HepG2 (cell line): ENCODE results near the gene APOA1. TPM values are rescaled to one million over a fixed set of nuclear protein-coding genes. Genes with fewer than 3 reads are reported as not detected.

Experiments used
- AKAP8 ChIP-seq: sonication (generic); formaldehyde crosslinking; IDR thresholded peaks from 2 replicates; pipeline ENCODE4 v1.5.1; 2020; ENCODE audit warnings: mild to moderate bottlenecking, missing genetic modification reagents
- ARNTL ChIP-seq: sonication (generic); formaldehyde crosslinking; IDR thresholded peaks from 2 replicates; pipeline ENCODE4 v1.4.0; 2020; ENCODE audit warnings: mild to moderate bottlenecking, missing genetic modification reagents
- ATRX ChIP-seq: sonication (generic); formaldehyde crosslinking; IDR thresholded peaks from 2 replicates; pipeline ENCODE4 v1.4.0; 2020; ENCODE audit warnings: missing genetic modification reagents, borderline replicate concordance
- FLYWCH1 ChIP-seq: sonication (generic); formaldehyde crosslinking; IDR thresholded peaks from 2 replicates; pipeline ENCODE4 v1.8.1; 2023; ENCODE audit warnings: mild to moderate bottlenecking, missing genetic modification reagents
- FOSL1 ChIP-seq: sonication (generic); formaldehyde crosslinking; IDR thresholded peaks from 2 replicates; pipeline ENCODE4 v1.9.0; 2021; ENCODE audit warnings: missing genetic modification reagents, borderline replicate concordance
- HHEX ChIP-seq: IDR thresholded peaks from 2 replicates; pipeline ENCODE4 v1.6.1; 2016; ENCODE audit warnings: control low read depth
- KDM1A ChIP-seq: IDR thresholded peaks from 2 replicates; pipeline ENCODE4 v1.6.1; 2016; ENCODE audit warnings: missing compliant biosample characterization
- MIER3 ChIP-seq: IDR thresholded peaks from 2 replicates; pipeline ENCODE4 v1.6.1; 2016; ENCODE audit warnings: missing compliant biosample characterization, borderline replicate concordance
- MTF2 ChIP-seq: sonication (generic); formaldehyde crosslinking; IDR thresholded peaks from 2 replicates; pipeline ENCODE4 v1.5.0; 2020; ENCODE audit warnings: missing genetic modification reagents, borderline replicate concordance
- POLR2AphosphoS2 ChIP-seq: IDR thresholded peaks from 2 replicates; pipeline ENCODE4 v1.6.1; 2011; ENCODE audit warnings: low read depth, low read length, improper control_type of control experiment
- STAT5B ChIP-seq: sonication (generic); formaldehyde crosslinking; IDR thresholded peaks from 2 replicates; pipeline ENCODE4 v1.4.0; 2020; ENCODE audit warnings: missing genetic modification reagents
- ZFP1 ChIP-seq: IDR thresholded peaks from 2 replicates; pipeline ENCODE4 v1.6.1; 2016
- ZNF180 ChIP-seq: sonication (generic); formaldehyde crosslinking; IDR thresholded peaks from 2 replicates; pipeline ENCODE4 v1.4.0; 2020; ENCODE audit warnings: low read depth, missing genetic modification reagents, borderline replicate concordance
- ZNF225 ChIP-seq: sonication (generic); formaldehyde crosslinking; IDR thresholded peaks from 2 replicates; pipeline ENCODE4 v1.4.0; 2020; ENCODE audit warnings: mild to moderate bottlenecking, missing genetic modification reagents
- ZNF232 ChIP-seq: sonication (generic); formaldehyde crosslinking; IDR thresholded peaks from 2 replicates; pipeline ENCODE4 v1.4.0; 2020; ENCODE audit warnings: missing genetic modification reagents, borderline replicate concordance
- ZNF253 ChIP-seq: sonication (generic); formaldehyde crosslinking; IDR thresholded peaks from 2 replicates; pipeline ENCODE4 v1.8.0; 2022; ENCODE audit warnings: mild to moderate bottlenecking, missing genetic modification reagents, borderline replicate concordance
- ZNF33B ChIP-seq: sonication (generic); formaldehyde crosslinking; IDR thresholded peaks from 2 replicates; pipeline ENCODE4 v1.5.1; 2020; ENCODE audit warnings: mild to moderate bottlenecking, missing genetic modification reagents
- ZNF446 ChIP-seq: sonication (generic); formaldehyde crosslinking; IDR thresholded peaks from 2 replicates; pipeline ENCODE4 v1.5.0; 2020; ENCODE audit warnings: mild to moderate bottlenecking, missing genetic modification reagents
- ZNF451 ChIP-seq: sonication (generic); formaldehyde crosslinking; IDR thresholded peaks from 2 replicates; pipeline ENCODE4 v1.5.0; 2020; ENCODE audit warnings: mild to moderate bottlenecking, missing genetic modification reagents
- ZNF615 ChIP-seq: sonication (generic); formaldehyde crosslinking; IDR thresholded peaks from 2 replicates; pipeline ENCODE4 v1.5.0; 2020; ENCODE audit warnings: mild to moderate bottlenecking, missing genetic modification reagents, borderline replicate concordance
- ZNF720 ChIP-seq: sonication (generic); formaldehyde crosslinking; IDR thresholded peaks from 2 replicates; pipeline ENCODE4 v1.4.0; 2020; ENCODE audit warnings: missing genetic modification reagents
- ZNF839 ChIP-seq: sonication (generic); formaldehyde crosslinking; IDR thresholded peaks from 2 replicates; pipeline ENCODE4 v1.4.0; 2020; ENCODE audit warnings: missing genetic modification reagents, mild to moderate bottlenecking, borderline replicate concordance
- ZSCAN29 ChIP-seq: sonication (generic); formaldehyde crosslinking; conservative IDR thresholded peaks from 2 replicates; pipeline ENCODE4 v1.4.0; 2020; ENCODE audit warnings: mild to moderate bottlenecking, missing genetic modification reagents
- polyA plus RNA-seq, 8 experiments: library from polyadenylated mRNA; depleted of rRNA in 3 of 8; stranded (reverse) in 7 of 8; unstranded in 1 of 8; fragments of >200 nt; fragmentation: Illumina TruSeq in 4 of 8; extraction: Trizol in 4 of 8; gene quantifications; 2 replicates each; pipeline versions ENCODE4 v1.2.1 to v1.2.3, GENCODE V29; 2011 to 2016; ENCODE audit warnings: low read depth in 4 of 8, missing spikeins in 1 of 8, mixed read lengths in 1 of 8; ENCODE audit not compliant: insufficient read depth in 1 of 8
- total RNA-seq, 5 experiments: library from RNA; depleted of rRNA; stranded (reverse); fragments of >200 nt; fragmentation: Illumina TruSeq; extraction: Trizol; gene quantifications; 2 replicates each; pipeline ENCODE4 v1.2.3, GENCODE V29; 2016; ENCODE audit warnings: low read depth in 1 of 5
- TF ChIP-seq, protein P1 (sequence below): sonication (generic); formaldehyde crosslinking; IDR thresholded peaks from 2 replicates; pipeline ENCODE4 v1.5.0; 2020; ENCODE audit warnings: missing genetic modification reagents, mild to moderate bottlenecking, borderline replicate concordance
- TF ChIP-seq, protein P2 (sequence below): sonication (generic); formaldehyde crosslinking; IDR thresholded peaks from 2 replicates; pipeline ENCODE4 v1.4.0; 2020; ENCODE audit warnings: missing genetic modification reagents, borderline replicate concordance
- TF ChIP-seq, protein P3 (sequence below): sonication (generic); formaldehyde crosslinking; IDR thresholded peaks from 2 replicates; pipeline ENCODE4 v1.8.0; 2022; ENCODE audit warnings: mild to moderate bottlenecking, missing genetic modification reagents, borderline replicate concordance
- TF ChIP-seq, protein P4 (sequence below): sonication (generic); formaldehyde crosslinking; IDR thresholded peaks from 2 replicates; pipeline ENCODE4 v1.4.0; 2020; ENCODE audit warnings: missing genetic modification reagents
- TF ChIP-seq, protein P5 (sequence below): sonication (generic); formaldehyde crosslinking; IDR thresholded peaks from 2 replicates; pipeline ENCODE4 v1.4.0; 2020; ENCODE audit warnings: missing genetic modification reagents

Gene APOA1
- total and polyA plus RNA-seq, 2 of the 13 experiments (the other 11 are each of a cell fraction or from before 2014, with no cell fraction given), result 1,973 to 5,485 TPM

DNA sequence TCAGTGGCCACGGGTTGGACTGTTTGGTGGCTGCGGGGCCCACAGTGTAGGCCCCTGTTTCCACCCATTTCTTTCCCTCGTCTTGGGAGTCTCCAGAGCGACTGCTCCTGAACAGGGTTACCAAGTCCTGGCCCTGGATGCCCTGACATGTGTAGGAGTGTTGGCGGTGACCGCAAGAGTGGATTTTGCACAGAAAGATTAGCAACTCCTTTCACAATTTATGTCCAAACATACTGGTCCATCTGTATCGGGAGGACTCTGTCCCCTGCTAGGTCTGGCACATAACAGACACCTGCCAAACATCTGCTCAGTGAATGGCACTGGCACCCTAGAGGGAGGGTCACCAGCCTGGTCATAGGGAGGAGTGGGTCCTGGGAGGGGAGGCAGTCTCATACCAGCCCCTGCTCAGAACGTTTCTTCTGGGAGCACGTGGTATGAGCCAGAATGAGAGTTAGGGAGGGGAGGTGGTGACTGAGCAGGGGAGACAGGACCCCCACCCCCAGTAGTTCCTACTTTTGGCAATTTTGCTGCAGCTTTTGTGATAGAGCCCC lies 3.4 kb upstream of the APOA1 start (continued):
- TF ChIP-seq ZNF839 (no peak; the same call in 1 of the 2 replicates), ARNTL (CRISPR knock-in tag) (no peak), ZNF225 (no peak), ATRX (CRISPR knock-in tag) (no peak), FLYWCH1 (CRISPR knock-in tag) (no peak), ZNF451 (CRISPR knock-in tag) (no peak), ZNF720 (CRISPR knock-in tag) (no peak), STAT5B (CRISPR knock-in tag) (no peak), KDM1A (CRISPR knock-in tag) (no peak), ZNF33B (CRISPR knock-in tag) (no peak), ZFP1 (no peak), ZNF180 (no peak), ZNF615 (no peak), HHEX (CRISPR knock-in tag) (no peak), POLR2AphosphoS2 (no peak), ZNF253 (CRISPR knock-in tag) (no peak), FOSL1 (CRISPR knock-in tag) (no peak), MIER3 (no peak), ZSCAN29 (CRISPR knock-in tag) (no peak), MTF2 (CRISPR knock-in tag) (no peak), ZNF232 (CRISPR knock-in tag) (no peak), ZNF446 (CRISPR knock-in tag) (no peak), AKAP8 (0 out of 2 replicates have a peak, but pooled peaks have one; percentile 62)
- TF ChIP-seq, protein P1, sequence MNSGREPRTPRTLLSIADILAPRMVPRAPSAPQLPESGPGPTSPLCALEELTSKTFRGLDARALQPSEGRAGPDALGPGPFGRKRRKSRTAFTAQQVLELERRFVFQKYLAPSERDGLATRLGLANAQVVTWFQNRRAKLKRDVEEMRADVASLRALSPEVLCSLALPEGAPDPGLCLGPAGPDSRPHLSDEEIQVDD (CRISPR knock-in tag), result no peak
- TF ChIP-seq, protein P2, sequence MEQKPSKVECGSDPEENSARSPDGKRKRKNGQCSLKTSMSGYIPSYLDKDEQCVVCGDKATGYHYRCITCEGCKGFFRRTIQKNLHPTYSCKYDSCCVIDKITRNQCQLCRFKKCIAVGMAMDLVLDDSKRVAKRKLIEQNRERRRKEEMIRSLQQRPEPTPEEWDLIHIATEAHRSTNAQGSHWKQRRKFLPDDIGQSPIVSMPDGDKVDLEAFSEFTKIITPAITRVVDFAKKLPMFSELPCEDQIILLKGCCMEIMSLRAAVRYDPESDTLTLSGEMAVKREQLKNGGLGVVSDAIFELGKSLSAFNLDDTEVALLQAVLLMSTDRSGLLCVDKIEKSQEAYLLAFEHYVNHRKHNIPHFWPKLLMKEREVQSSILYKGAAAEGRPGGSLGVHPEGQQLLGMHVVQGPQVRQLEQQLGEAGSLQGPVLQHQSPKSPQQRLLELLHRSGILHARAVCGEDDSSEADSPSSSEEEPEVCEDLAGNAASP (CRISPR knock-in tag), result peak; percentile 25; the same call in 1 of the 2 replicates
- TF ChIP-seq, protein P3, sequence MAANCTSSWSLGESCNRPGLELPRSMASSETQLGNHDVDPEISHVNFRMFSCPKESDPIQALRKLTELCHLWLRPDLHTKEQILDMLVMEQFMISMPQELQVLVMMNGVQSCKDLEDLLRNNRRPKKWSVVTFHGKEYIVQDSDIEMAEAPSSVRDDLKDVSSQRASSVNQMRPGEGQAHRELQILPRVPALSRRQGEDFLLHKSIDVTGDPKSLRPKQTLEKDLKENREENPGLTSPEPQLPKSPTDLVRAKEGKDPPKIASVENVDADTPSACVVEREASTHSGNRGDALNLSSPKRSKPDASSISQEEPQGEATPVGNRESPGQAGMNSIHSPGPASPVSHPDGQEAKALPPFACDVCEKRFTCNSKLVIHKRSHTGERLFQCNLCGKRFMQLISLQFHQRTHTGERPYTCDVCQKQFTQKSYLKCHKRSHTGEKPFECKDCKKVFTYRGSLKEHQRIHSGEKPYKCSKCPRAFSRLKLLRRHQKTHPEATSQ (CRISPR knock-in tag), result no peak
- TF ChIP-seq, protein P4, sequence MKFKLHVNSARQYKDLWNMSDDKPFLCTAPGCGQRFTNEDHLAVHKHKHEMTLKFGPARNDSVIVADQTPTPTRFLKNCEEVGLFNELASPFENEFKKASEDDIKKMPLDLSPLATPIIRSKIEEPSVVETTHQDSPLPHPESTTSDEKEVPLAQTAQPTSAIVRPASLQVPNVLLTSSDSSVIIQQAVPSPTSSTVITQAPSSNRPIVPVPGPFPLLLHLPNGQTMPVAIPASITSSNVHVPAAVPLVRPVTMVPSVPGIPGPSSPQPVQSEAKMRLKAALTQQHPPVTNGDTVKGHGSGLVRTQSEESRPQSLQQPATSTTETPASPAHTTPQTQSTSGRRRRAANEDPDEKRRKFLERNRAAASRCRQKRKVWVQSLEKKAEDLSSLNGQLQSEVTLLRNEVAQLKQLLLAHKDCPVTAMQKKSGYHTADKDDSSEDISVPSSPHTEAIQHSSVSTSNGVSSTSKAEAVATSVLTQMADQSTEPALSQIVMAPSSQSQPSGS (CRISPR knock-in tag), result no peak
- TF ChIP-seq, protein P5, sequence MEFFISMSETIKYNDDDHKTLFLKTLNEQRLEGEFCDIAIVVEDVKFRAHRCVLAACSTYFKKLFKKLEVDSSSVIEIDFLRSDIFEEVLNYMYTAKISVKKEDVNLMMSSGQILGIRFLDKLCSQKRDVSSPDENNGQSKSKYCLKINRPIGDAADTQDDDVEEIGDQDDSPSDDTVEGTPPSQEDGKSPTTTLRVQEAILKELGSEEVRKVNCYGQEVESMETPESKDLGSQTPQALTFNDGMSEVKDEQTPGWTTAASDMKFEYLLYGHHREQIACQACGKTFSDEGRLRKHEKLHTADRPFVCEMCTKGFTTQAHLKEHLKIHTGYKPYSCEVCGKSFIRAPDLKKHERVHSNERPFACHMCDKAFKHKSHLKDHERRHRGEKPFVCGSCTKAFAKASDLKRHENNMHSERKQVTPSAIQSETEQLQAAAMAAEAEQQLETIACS (CRISPR knock-in tag), result no peak
